CMK (cell line): ENCODE data around the gene ATP8A2.

Source experiments
- DNase-seq: peaks from one replicate; pipeline ENCODE4 v3.0.0-alpha.2; 2010; ENCODE audit warnings: low read depth

ATP8A2 gene

GRCh38 chr13:25967144-25967543, 595.4 kb downstream of the ATP8A2 start:
- no peak for DNase-seq

- no peak for DNase-seq
These were observed 599.3 kb downstream of the ATP8A2 start for GRCh38 chr13:25971047-25971446.

- DNase-seq = no peak
These were observed 599.8 kb downstream of the ATP8A2 start for GRCh38 chr13:25971459-25972145.

GRCh38 chr13:25973085-25973484, 601.3 kb downstream of the ATP8A2 start:
- DNase-seq = no peak

GRCh38 chr13:25973576-25973975, 601.8 kb downstream of the ATP8A2 start:
- DNase-seq = no peak

- DNase-seq = no peak
These were observed 605.4 kb downstream of the ATP8A2 start for GRCh38 chr13:25977216-25977615.

GRCh38 chr13:25977671-25978070, 605.9 kb downstream of the ATP8A2 start:
- no peak for DNase-seq

- DNase-seq = no peak
These were observed 607.2 kb downstream of the ATP8A2 start for GRCh38 chr13:25978961-25979360.

GRCh38 chr13:25979371-25979770, 607.6 kb downstream of the ATP8A2 start:
- DNase-seq = no peak

GRCh38 chr13:25980255-25980654, 608.5 kb downstream of the ATP8A2 start:
- no peak for DNase-seq

GRCh38 chr13:25981060-25981459, 609.3 kb downstream of the ATP8A2 start:
- no peak for DNase-seq

- DNase-seq = no peak
These were observed 611.1 kb downstream of the ATP8A2 start for GRCh38 chr13:25982907-25983306.

GRCh38 chr13:25987987-25988386, 616.2 kb downstream of the ATP8A2 start:
- DNase-seq = no peak

GRCh38 chr13:25988661-25989060, 616.9 kb downstream of the ATP8A2 start:
- DNase-seq = no peak

- no peak for DNase-seq
These were observed 619.0 kb downstream of the ATP8A2 start for GRCh38 chr13:25990801-25991200.

GRCh38 chr13:25992076-25992475, 620.3 kb downstream of the ATP8A2 start:
- DNase-seq = no peak

- DNase-seq = no peak
These were observed 635.7 kb downstream of the ATP8A2 start for GRCh38 chr13:26007261-26008125.

GRCh38 chr13:26010487-26011207, 638.9 kb downstream of the ATP8A2 start:
- no peak for DNase-seq

- DNase-seq = no peak
These were observed 639.4 kb downstream of the ATP8A2 start for GRCh38 chr13:26011208-26011573.

GRCh38 chr13:26011996-26012821, 640.4 kb downstream of the ATP8A2 start:
- DNase-seq = no peak

GRCh38 chr13:26012995-26013394, 641.2 kb downstream of the ATP8A2 start:
- no peak for DNase-seq
